ENCODE measurements around the gene CNDP1. TPM values are rescaled to one million over a fixed set of nuclear protein-coding genes. Genes with fewer than 3 reads are reported as not detected.

CNDP1 gene
- polyA plus RNA-seq, 1 of the 3 experiments (the other 2 are of a cell fraction) = not detected

GRCh38 chr18:74501386-74501785 is 32.9 kb upstream of the CNDP1 start (continued):
- TF ChIP-seq IRF3 (IDR thresholded peaks at IDR 0.05; ENCODE audit: low read depth, low read length) (no peak), FOXM1 (IDR thresholded peaks at IDR 0.05; ENCODE audit: low read depth) (no peak), YY1 (IDR thresholded peaks at IDR 0.05; ENCODE audit: low read depth) (no peak), EZH2phosphoT487 (IDR thresholded peaks at IDR 0.05; ENCODE audit: borderline replicate concordance, low read depth) (no peak), CHD2 (IDR thresholded peaks at IDR 0.05; ENCODE audit: low read length, partially characterized antibody) (no peak), JUND (IDR thresholded peaks at IDR 0.05) (no peak)

GRCh38 chr18:74503137-74503536 is 31.2 kb upstream of the CNDP1 start:
- no peaks in the 10 kb centered on the region for H3F3A ChIP-seq (replicated peaks; ENCODE audit: insufficient read depth)
- peaks cover 12% of the 10 kb centered on the region for H3K79me2 ChIP-seq (ENCODE audit: insufficient read depth)
- H3K36me3 ChIP-seq (replicated peaks in 1 of 2; ENCODE audit: control insufficient read depth in 1 of 2, insufficient read depth in 2 of 2, low read length in 1 of 2) = peaks cover 29 to 50% of the 10 kb centered on the region in 2 experiments
- TF ChIP-seq TEAD4 (IDR thresholded peaks at IDR 0.05; ENCODE audit: borderline replicate concordance, insufficient read depth) (no peak), POLR2AphosphoS5 (IDR thresholded peaks at IDR 0.05; ENCODE audit: low read depth, low read length) (no peak), REST (IDR thresholded peaks at IDR 0.05; ENCODE audit: low read depth, low read length) (no peak), ZBTB33 (IDR thresholded peaks at IDR 0.05; ENCODE audit: borderline replicate concordance, low read depth) (no peak), SIN3A (IDR thresholded peaks at IDR 0.05; ENCODE audit: borderline replicate concordance, low read depth, low read length) (no peak), EZH2phosphoT487 (IDR thresholded peaks at IDR 0.05; ENCODE audit: borderline replicate concordance, low read depth) (no peak), MXI1 (IDR thresholded peaks at IDR 0.05; ENCODE audit: low read depth, low read length) (no peak), FOXJ3 (CRISPR knock-in tag; IDR thresholded peaks at IDR 0.05) (no peak), NFIC (IDR thresholded peaks at IDR 0.05; ENCODE audit: borderline replicate concordance) (no peak), CTCF (IDR thresholded peaks at IDR 0.05) (no peak), FOXM1 (IDR thresholded peaks at IDR 0.05; ENCODE audit: low read depth) (no peak), MEF2A (IDR thresholded peaks at IDR 0.05; ENCODE audit: borderline replicate concordance, low read depth) (no peak), MAX (IDR thresholded peaks at IDR 0.05; ENCODE audit: low read depth) (no peak), RFX5 (IDR thresholded peaks at IDR 0.05; ENCODE audit: low read length) (no peak)
- no peak overlapping the region for H3K4me3 ChIP-seq (ENCODE audit: low read depth in 2 of 2, low read length in 1 of 2)
- no peak overlapping the region for H3K27ac ChIP-seq (ENCODE audit: low read depth in 2 of 2, low read length in 1 of 2)
- ChIA-PET POLR2A (no interaction called here), CTCF (no interaction called here)
- no peak overlapping the region for H3K9ac ChIP-seq
- H3K4me1 ChIP-seq (ENCODE audit: control insufficient read depth in 1 of 2, insufficient read depth in 2 of 2, low read depth in 1 of 2, low read length in 1 of 2) = no peaks in the 10 kb centered on the region
- 97% methylated on average over 4 of the region's 4 CpGs for WGBS (ENCODE audit: low lambda C conversion rate)
- DNase-seq = no peak
- H3K9me2 ChIP-seq = no peaks in the 10 kb centered on the region
- H4K20me1 ChIP-seq (ENCODE audit: insufficient read depth) = no peaks in the 10 kb centered on the region
- no peak overlapping the region for H3K4me2 ChIP-seq
- no peaks in the 10 kb centered on the region for H3K27me3 ChIP-seq (ENCODE audit: insufficient read depth)
- H2AFZ ChIP-seq (ENCODE audit: low read depth) = no peak overlapping the region
- H3K9me3 ChIP-seq = no peaks in the 10 kb centered on the region
